ENCODE results near the gene CEP112.

The CEP112 gene

GRCh38 chr17:65609286-65609685 lies 582.6 kb downstream of the CEP112 start:
- Histone ChIP-seq H3K27ac (no peak overlapping the region), H3K4me3 (ENCODE audit: low read depth, low read length) (no peak overlapping the region), H3K27me3 (ENCODE audit: insufficient read depth, low read depth, severe bottlenecking) (no peaks in the 10 kb centered on the region), H3K9me3 (ENCODE audit: severe bottlenecking) (no peaks in the 10 kb centered on the region), H3K36me3 (no peaks in the 10 kb centered on the region)
- no peak for DNase-seq
- no peak for TF ChIP-seq CTCF (IDR thresholded peaks at IDR 0.05; ENCODE audit: low read depth, low read length)

GRCh38 chr17:65604070-65604469 lies 587.9 kb downstream of the CEP112 start:
- H3K4me3 ChIP-seq (ENCODE audit: low read depth, low read length): no peak overlapping the region
- no peaks in the 10 kb centered on the region for H3K9me3 ChIP-seq (ENCODE audit: severe bottlenecking)
- no peak for TF ChIP-seq CTCF (IDR thresholded peaks at IDR 0.05; ENCODE audit: low read depth, low read length)
- no peak overlapping the region for H3K27ac ChIP-seq
- H3K27me3 ChIP-seq (ENCODE audit: insufficient read depth, low read depth, severe bottlenecking): no peaks in the 10 kb centered on the region
- no peaks in the 10 kb centered on the region for H3K36me3 ChIP-seq
- DNase-seq: no peak

GRCh38 chr17:65601881-65602280 lies 590.1 kb downstream of the CEP112 start:
- no peak for DNase-seq
- H3K27me3 ChIP-seq (ENCODE audit: insufficient read depth, low read depth, severe bottlenecking): no peaks in the 10 kb centered on the region

GRCh38 chr17:65601145-65601544 lies 590.8 kb downstream of the CEP112 start:
- no peak for TF ChIP-seq CTCF (IDR thresholded peaks at IDR 0.05; ENCODE audit: low read depth, low read length)
- Histone ChIP-seq H3K4me3 (ENCODE audit: low read depth, low read length) (no peak overlapping the region), H3K27me3 (ENCODE audit: insufficient read depth, low read depth, severe bottlenecking) (no peaks in the 10 kb centered on the region), H3K9me3 (ENCODE audit: severe bottlenecking) (no peaks in the 10 kb centered on the region), H3K27ac (no peak overlapping the region), H3K36me3 (no peaks in the 10 kb centered on the region)
- DNase-seq: no peak

More at GRCh38 chr17:65601881-65602280, 590.1 kb downstream of the CEP112 start:
- H3K4me3 ChIP-seq (ENCODE audit: low read depth, low read length): no peak overlapping the region
- no peak for TF ChIP-seq CTCF (IDR thresholded peaks at IDR 0.05; ENCODE audit: low read depth, low read length)
- H3K9me3 ChIP-seq (ENCODE audit: severe bottlenecking): no peaks in the 10 kb centered on the region
- no peaks in the 10 kb centered on the region for H3K36me3 ChIP-seq
- H3K27ac ChIP-seq: no peak overlapping the region

GRCh38 chr17:65600518-65600917 lies 591.4 kb downstream of the CEP112 start:
- H3K27ac ChIP-seq: no peak overlapping the region
- no peaks in the 10 kb centered on the region for H3K36me3 ChIP-seq
- no peaks in the 10 kb centered on the region for H3K9me3 ChIP-seq (ENCODE audit: severe bottlenecking)
- no peak for DNase-seq
- H3K4me3 ChIP-seq (ENCODE audit: low read depth, low read length): no peak overlapping the region
- TF ChIP-seq CTCF (IDR thresholded peaks at IDR 0.05; ENCODE audit: low read depth, low read length): no peak
- H3K27me3 ChIP-seq (ENCODE audit: insufficient read depth, low read depth, severe bottlenecking): no peaks in the 10 kb centered on the region

GRCh38 chr17:65599650-65600049 lies 592.3 kb downstream of the CEP112 start:
- H3K9me3 ChIP-seq (ENCODE audit: severe bottlenecking): no peaks in the 10 kb centered on the region
- no peak for TF ChIP-seq CTCF (IDR thresholded peaks at IDR 0.05; ENCODE audit: low read depth, low read length)
- no peak for DNase-seq
- no peaks in the 10 kb centered on the region for H3K27me3 ChIP-seq (ENCODE audit: insufficient read depth, low read depth, severe bottlenecking)
- no peaks in the 10 kb centered on the region for H3K36me3 ChIP-seq
- no peak overlapping the region for H3K4me3 ChIP-seq (ENCODE audit: low read depth, low read length)
- no peak overlapping the region for H3K27ac ChIP-seq
